NCI-H2029 (cell line): ENCODE measurements around the gene PDYN.

Experiments
- DNase-seq: peaks from one replicate; lab custom pipeline; 2025; lab: John Stamatoyannopoulos, UW

The PDYN gene

DNA sequence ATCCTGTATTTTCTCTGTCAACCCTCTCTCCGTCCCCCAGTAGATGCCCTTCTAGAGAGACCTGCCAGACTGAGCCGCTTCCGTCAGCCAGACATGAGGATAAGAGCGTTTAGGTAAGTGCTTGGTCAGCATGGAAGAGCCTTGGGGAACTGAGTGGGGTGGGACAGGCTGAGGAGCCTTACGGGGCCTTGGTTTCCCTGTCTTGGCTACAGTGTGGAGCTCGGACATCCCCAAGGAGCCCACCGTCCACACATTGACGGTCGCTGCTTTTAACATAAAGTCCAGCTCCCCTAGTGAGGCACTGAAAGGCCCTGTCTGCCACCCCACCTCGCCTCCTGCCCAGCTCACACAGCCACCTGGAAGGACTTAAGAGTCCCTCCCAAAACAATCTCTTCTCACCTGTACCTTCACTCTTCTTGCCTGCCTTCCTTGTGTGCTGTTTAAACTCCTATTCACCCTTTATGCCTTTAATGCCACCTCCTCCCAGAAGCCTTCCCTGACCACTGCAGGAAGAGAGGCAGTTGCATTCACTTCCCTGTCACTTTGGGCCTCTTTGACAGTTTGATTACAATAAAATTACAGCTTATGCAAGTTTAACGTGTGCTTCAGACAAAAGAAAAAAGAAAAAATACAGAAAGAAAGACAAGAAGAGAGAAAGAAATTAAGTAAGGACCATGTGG is 42.3 kb downstream of the PDYN start:
- no peak for DNase-seq

DNA sequence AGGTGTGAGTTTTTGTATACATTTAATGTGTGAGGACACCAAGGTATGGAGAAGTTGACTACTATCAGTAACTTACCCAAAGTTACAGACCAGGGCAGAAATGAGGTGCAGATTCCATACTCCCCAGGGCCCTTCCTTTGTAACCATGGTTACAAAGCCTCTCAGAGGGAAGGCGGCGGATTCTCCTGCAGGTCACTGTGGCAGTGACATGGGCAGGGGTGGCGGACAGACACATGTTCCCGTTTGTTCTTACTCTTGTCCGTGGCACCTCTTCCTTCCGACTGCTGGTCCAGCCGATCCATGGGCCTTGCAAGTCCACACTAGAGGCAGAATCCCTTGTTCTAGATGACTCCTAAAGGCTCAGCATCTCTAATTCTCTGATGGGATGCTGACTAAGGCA is 43.0 kb downstream of the PDYN start:
- DNase-seq = no peak

- no peak for DNase-seq
Measured at GRCh38 chr20:1949347-1950100, 44.3 kb downstream of the PDYN start.

- DNase-seq = no peak
Measured at GRCh38 chr20:1947535-1947846, 46.4 kb downstream of the PDYN start.

GRCh38 chr20:1946762-1947534 is 46.9 kb downstream of the PDYN start:
- DNase-seq = peak; percentile 25

- no peak for DNase-seq
Measured at GRCh38 chr20:1946442-1946761, 47.5 kb downstream of the PDYN start.

- DNase-seq = no peak
Measured at GRCh38 chr20:1945660-1946059, 48.2 kb downstream of the PDYN start.

DNA sequence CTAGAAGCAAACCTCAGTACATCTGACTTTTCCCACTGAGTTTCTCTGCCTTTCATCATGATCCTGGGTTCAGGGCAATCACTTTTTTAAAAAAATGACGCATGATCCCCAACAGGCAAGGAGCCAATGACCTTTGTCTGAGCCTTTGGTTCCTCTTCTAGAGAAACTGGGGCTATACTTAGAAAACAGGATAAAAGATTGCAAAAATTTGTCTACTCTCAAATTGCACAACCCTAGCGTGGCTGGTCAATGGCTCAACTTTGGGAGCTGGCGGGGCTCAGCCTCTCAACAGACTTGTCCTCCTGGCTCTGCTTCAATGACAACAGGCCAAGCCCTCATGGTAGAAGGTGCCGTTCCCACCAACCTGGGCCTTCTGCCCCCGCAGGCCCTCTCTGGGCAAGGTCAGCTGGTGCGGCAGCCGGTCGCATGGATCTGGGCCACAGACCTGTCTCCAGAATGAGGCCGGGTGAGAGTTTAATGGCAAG is 48.7 kb downstream of the PDYN start:
- no peak for DNase-seq

DNA sequence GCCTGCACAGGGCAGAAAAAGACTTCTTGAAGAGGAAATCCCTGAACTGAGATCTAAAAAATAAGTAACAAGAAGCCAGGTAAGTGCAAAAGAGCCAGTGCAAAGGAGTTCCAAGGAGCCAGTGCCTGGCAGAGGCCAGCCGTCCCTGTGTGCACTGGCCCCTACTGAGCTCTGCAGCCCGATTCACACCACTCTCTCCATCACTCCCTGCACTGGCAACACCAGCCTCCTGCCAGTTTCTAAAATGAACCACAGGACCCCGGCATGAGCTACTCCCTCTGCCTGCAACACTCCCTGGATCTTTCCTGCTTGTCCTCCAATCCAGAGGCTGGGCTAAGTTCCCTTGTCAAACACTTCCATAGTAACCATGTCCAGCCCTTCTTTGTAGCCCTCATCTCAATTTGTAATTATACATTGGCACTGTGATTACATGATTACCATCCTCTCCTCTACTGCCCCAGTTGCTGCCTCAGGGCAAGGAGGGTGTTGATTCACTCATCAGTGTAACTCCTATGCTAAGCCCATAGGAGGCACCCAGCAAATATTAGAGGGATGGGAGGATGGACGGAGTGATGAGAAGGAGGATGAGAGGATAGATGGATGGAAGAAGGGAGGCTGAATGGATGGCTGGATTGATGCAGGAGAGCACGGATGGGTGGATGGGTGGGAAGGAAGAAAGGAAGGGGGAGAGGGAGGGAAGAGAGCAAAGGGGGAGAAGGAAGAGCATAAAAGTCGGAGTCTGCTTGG is 49.3 kb downstream of the PDYN start:
- no peak for DNase-seq

GRCh38 chr20:1943275-1944002 is 50.4 kb downstream of the PDYN start:
- DNase-seq = no peak

- DNase-seq = no peak
Measured at GRCh38 chr20:1942486-1943274, 51.2 kb downstream of the PDYN start.

GRCh38 chr20:1942061-1942460 is 51.8 kb downstream of the PDYN start:
- DNase-seq = no peak

GRCh38 chr20:1941226-1941625 is 52.6 kb downstream of the PDYN start:
- DNase-seq = no peak

DNA sequence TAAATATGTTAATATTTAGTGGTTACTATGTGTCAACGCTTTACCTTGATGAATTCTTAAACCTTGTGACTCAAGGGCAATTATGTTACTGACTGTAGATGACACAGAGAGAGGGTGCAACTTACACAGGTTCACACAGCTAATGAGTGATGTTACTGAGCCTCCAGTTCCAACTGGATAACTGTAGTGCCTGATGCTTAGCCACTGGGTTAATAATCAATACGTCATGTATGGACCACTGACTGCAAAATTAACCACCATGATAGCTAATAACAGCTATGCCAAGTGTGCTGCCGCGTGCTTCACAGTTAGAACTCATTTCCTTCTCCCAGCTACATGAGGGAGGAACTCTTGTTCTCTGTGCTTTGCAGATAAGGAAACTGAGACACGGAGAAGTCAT is 53.3 kb downstream of the PDYN start:
- DNase-seq = no peak

- DNase-seq = no peak
Measured at GRCh38 chr20:1939270-1939595, 54.6 kb downstream of the PDYN start.

DNA sequence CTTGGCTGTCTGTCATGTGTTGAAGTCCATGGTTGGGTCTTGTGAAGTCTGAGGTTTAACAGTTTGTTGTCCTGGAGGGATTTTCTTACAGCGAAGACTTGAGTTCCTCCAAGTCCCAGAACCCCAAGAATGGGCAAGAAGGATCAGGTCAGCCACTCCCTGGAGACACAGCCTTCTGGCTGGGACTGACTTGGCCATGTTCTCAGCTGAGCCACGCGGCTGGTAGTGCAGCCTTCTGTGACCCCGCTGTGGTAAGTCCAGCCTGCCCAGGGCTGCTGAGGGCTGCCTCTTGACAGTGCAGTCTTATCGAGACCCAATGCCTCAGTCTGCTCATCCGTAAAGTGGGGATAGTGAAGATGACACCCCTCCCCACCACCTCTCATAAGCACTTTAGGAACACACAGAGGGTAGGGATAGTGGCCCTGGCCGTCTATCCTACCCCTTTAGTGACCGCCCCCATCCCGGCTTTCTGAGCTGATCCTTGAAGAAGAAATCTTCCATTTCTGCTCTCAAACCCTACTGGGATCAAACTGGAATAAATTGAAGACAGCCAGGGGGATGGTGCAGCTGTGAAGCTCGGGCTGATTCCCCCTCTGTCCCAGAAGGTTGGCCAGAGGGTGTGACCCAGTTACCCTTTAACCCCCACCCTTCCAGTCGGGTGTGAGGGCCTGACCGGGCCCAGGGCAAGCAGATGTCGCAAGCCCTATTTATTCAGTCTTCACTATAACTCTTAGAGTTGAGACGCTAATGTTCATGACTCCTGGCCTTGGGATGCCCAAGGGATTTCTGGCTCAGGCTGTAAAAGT is 55.2 kb downstream of the PDYN start:
- no peak for DNase-seq

DNA sequence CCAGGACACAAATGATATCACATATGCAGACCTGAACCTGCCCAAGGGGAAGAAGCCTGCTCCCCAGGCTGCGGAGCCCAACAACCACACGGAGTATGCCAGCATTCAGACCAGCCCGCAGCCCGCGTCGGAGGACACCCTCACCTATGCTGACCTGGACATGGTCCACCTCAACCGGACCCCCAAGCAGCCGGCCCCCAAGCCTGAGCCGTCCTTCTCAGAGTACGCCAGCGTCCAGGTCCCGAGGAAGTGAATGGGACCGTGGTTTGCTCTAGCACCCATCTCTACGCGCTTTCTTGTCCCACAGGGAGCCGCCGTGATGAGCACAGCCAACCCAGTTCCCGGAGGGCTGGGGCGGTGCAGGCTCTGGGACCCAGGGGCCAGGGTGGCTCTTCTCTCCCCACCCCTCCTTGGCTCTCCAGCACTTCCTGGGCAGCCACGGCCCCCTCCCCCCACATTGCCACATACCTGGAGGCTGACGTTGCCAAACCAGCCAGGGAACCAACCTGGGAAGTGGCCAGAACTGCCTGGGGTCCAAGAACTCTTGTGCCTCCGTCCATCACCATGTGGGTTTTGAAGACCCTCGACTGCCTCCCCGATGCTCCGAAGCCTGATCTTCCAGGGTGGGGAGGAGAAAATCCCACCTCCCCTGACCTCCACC is 56.4 kb downstream of the PDYN start:
- no peak for DNase-seq

- no peak for DNase-seq
Measured at GRCh38 chr20:1935696-1936366, 58.0 kb downstream of the PDYN start.
